NCI-H187 (cell line): ENCODE measurements around the gene DPP6.
A peak's percentile ranks its signal among the peaks of the same experiment; 100 is the strongest.

ENCODE experiments used
- DNase-seq, 2 experiments: peaks; one replicate each; lab custom pipeline; 2025; lab: John Stamatoyannopoulos, UW

Gene DPP6

GRCh38 chr7:154232700-154233099 lies 180.5 kb downstream of the DPP6 start:
- no peak for DNase-seq

GRCh38 chr7:154241988-154242387 lies 189.8 kb downstream of the DPP6 start:
- DNase-seq, result no peak

- no peak for DNase-seq
These were observed 190.5 kb downstream of the DPP6 start for GRCh38 chr7:154242709-154243108.

GRCh38 chr7:154252046-154252445 lies 199.8 kb downstream of the DPP6 start:
- no peak for DNase-seq

GRCh38 chr7:154253810-154254209 lies 201.6 kb downstream of the DPP6 start:
- DNase-seq, result no peak

GRCh38 chr7:154255324-154255723 lies 203.1 kb downstream of the DPP6 start:
- peak; percentile 79 to 86 for DNase-seq

GRCh38 chr7:154256150-154256549 lies 204.0 kb downstream of the DPP6 start:
- DNase-seq, result no peak

- no peak for DNase-seq
These were observed 207.2 kb downstream of the DPP6 start for GRCh38 chr7:154259396-154259795.

GRCh38 chr7:154287356-154287755 lies 235.2 kb downstream of the DPP6 start:
- no peak for DNase-seq

- DNase-seq, result no peak
These were observed 236.9 kb downstream of the DPP6 start for GRCh38 chr7:154289119-154289518.

- DNase-seq, result no peak
These were observed 244.2 kb downstream of the DPP6 start for GRCh38 chr7:154296443-154296842.

GRCh38 chr7:154299736-154300135 lies 247.5 kb downstream of the DPP6 start:
- no peak for DNase-seq

- no peak for DNase-seq
These were observed 250.2 kb downstream of the DPP6 start for GRCh38 chr7:154302380-154302779.

- DNase-seq, result no peak
These were observed 252.0 kb downstream of the DPP6 start for GRCh38 chr7:154304231-154304630.

- no peak for DNase-seq
These were observed 252.8 kb downstream of the DPP6 start for GRCh38 chr7:154304740-154305700.

GRCh38 chr7:154306036-154306435 lies 253.8 kb downstream of the DPP6 start:
- no peak for DNase-seq

GRCh38 chr7:154308928-154309327 lies 256.7 kb downstream of the DPP6 start:
- DNase-seq, result no peak

- no peak for DNase-seq
These were observed 257.9 kb downstream of the DPP6 start for GRCh38 chr7:154310114-154310513.

GRCh38 chr7:154324196-154324595 lies 272.0 kb downstream of the DPP6 start:
- no peak for DNase-seq

- DNase-seq, result no peak
These were observed 274.2 kb downstream of the DPP6 start for GRCh38 chr7:154326421-154326820.

- no peak for DNase-seq
These were observed 278.1 kb downstream of the DPP6 start for GRCh38 chr7:154330318-154330717.

- no peak for DNase-seq
These were observed 280.8 kb downstream of the DPP6 start for GRCh38 chr7:154332811-154333580.

GRCh38 chr7:154336295-154336694 lies 284.1 kb downstream of the DPP6 start:
- no peak for DNase-seq
